CD4-positive, alpha-beta T cell (primary cell): ENCODE results near the gene TMEM131. TPM values are rescaled to one million over a fixed set of nuclear protein-coding genes. Genes with fewer than 3 reads are reported as not detected.
A peak's percentile ranks its signal among the peaks of the same experiment; 100 is the strongest.

Experiments
- ATAC-seq: fragments of 200-7000 bp; cut with Tn5 transposase; one replicate; pipeline ENCODE4 v1.10.0; 2022; ENCODE audit warnings: mild to moderate bottlenecking; ENCODE audit not compliant: poor library complexity
- CTCF ChIA-PET: fragments of 350-600 bp; sonication (Branson Sonifier 250); formaldehyde crosslinking; loops from one replicate; lab custom pipeline; 2021; ENCODE audit warnings: antibody characterized with exemption, inconsistent platforms; lab: Charles Lee
- POLR2A ChIA-PET: fragments of 350-600 bp; sonication (Branson Sonifier 250); formaldehyde crosslinking; loops from one replicate; lab custom pipeline; 2021; ENCODE audit warnings: antibody characterized with exemption, inconsistent platforms; lab: Charles Lee
- DNase-seq, 14 experiments: peaks; one replicate each; pipeline ENCODE4 v3.0.0-alpha.2; 2013 to 2020; ENCODE audit warnings: mixed read lengths in 2 of 14
- H3K27ac ChIP-seq, 2 donors: one replicate each; pipeline versions ENCODE4 v1.5.1 to v1.7.0; 2013; ENCODE audit warnings: low read length in 2 of 2, low read depth in 1 of 2, mild to moderate bottlenecking in 1 of 2
- H3K27me3 ChIP-seq, 2 experiments: 1 replicate in 1 of 2; 2 replicates in 1 of 2; pipeline versions ENCODE4 v1.6.1 to v1.7.0; 2013; ENCODE audit warnings: low read length in 2 of 2, control low read depth in 1 of 2, mild to moderate bottlenecking in 1 of 2, moderate library complexity in 1 of 2; ENCODE audit not compliant: insufficient read depth in 2 of 2, control insufficient read depth in 1 of 2
- H3K36me3 ChIP-seq: one replicate; pipeline ENCODE4 v1.6.1; 2013; ENCODE audit warnings: low read length, control low read depth; ENCODE audit not compliant: insufficient read depth
- H3K4me1 ChIP-seq: one replicate; pipeline ENCODE4 v1.6.1; 2013; ENCODE audit warnings: low read length, control low read depth; ENCODE audit not compliant: insufficient read depth
- H3K4me3 ChIP-seq: one replicate; pipeline ENCODE4 v1.5.1; 2013; ENCODE audit warnings: mild to moderate bottlenecking, low read length, moderate library complexity
- H3K9me3 ChIP-seq, 2 experiments: 1 replicate in 1 of 2; 2 replicates in 1 of 2; pipeline versions ENCODE4 v1.6.1 to v1.7.0; 2013; ENCODE audit warnings: low read length in 2 of 2, mild to moderate bottlenecking in 2 of 2, control low read depth in 1 of 2, moderate library complexity in 1 of 2; ENCODE audit not compliant: control insufficient read depth in 1 of 2, insufficient read depth in 1 of 2
- H3K27ac Mint-ChIP-seq: one replicate; pipeline ENCODE4 v1.8.0; 2020; ENCODE audit warnings: mixed read lengths
- H3K27me3 Mint-ChIP-seq: one replicate; pipeline ENCODE4 v1.8.0; 2021; ENCODE audit warnings: mixed read lengths
- H3K36me3 Mint-ChIP-seq: one replicate; pipeline ENCODE4 v1.8.0; 2021; ENCODE audit warnings: low read depth, mixed read lengths
- H3K4me1 Mint-ChIP-seq: one replicate; pipeline ENCODE4 v1.8.0; 2021; ENCODE audit warnings: low read depth, mixed read lengths
- H3K4me3 Mint-ChIP-seq: one replicate; pipeline ENCODE4 v1.8.0; 2020; ENCODE audit warnings: mild to moderate bottlenecking, mixed read lengths
- H3K9me3 Mint-ChIP-seq: one replicate; pipeline ENCODE4 v1.8.0; 2020; ENCODE audit warnings: mixed read lengths
- CTCF ChIP-seq: fragments of 200-600 bp; IDR thresholded peaks from one replicate; pipeline ENCODE4 v1.8.0; 2022; ENCODE audit warnings: antibody characterized with exemption, mild to moderate bottlenecking
- intact Hi-C, 2 experiments: fragments of 100-400 bp; cut with DNase I in 1 of 2; cut with micrococcal nuclease in 1 of 2; formaldehyde crosslinking; loops; one replicate each; pipeline versions ENCODE4 v1.15.1 to v1.9.0; 2023 to 2025; cut with DNase I, micrococcal nuclease
- total RNA-seq, 174 experiments: library from RNA in 2 of 174; stranded (reverse) in 2 of 174; gene quantifications; one replicate each; pipeline ENCODE4 v1.2.3 and lab custom pipeline; 2021 to 2026

The TMEM131 gene
- total RNA-seq, 2 experiments from 2014 or later = 29.2 to 33.6 TPM

GRCh38 chr2:97993926-97994325 lies 1.8 kb downstream of the TMEM131 start:
- peaks cover 59% of the 10 kb centered on the region for H3K4me1 Mint-ChIP-seq
- intact Hi-C loops = loop anchor here (5.0 to 10.0 kb wide), 7 partner anchors 37 to 1341 kb away; partner anchors contain the start of genes EIF5B (in 1 of the 2), LIPT1 (in 1 of the 2), LMAN2L (in 1 of the 2) and MITD1 (in 1 of the 2)
- no peak for DNase-seq
- peak overlapping the region; percentile 86 for H3K27ac Mint-ChIP-seq
- peaks cover 4% of the 10 kb centered on the region for H3K36me3 Mint-ChIP-seq
- peak overlapping the region; percentile 94 for H3K4me3 Mint-ChIP-seq
- ChIA-PET CTCF (no interaction called here), POLR2A (no interaction called here)
- ATAC-seq = no peak
- Histone ChIP-seq H3K36me3 (no peaks in the 10 kb centered on the region), H3K4me1 (peaks cover 17% of the 10 kb centered on the region), H3K27me3 (no peaks in the 10 kb centered on the region), H3K9me3 (no peaks in the 10 kb centered on the region), H3K4me3 (no peak overlapping the region), H3K27ac (no peak overlapping the region)
- TF ChIP-seq CTCF = no peak
- no peaks in the 10 kb centered on the region for H3K9me3 Mint-ChIP-seq
- H3K27me3 Mint-ChIP-seq = no peaks in the 10 kb centered on the region

GRCh38 chr2:97992836-97993825 lies 2.6 kb downstream of the TMEM131 start:
- H3K4me1 ChIP-seq = peaks cover 17% of the 10 kb centered on the region
- peak overlapping the region; percentile 86 for H3K27ac Mint-ChIP-seq
- CTCF ChIA-PET = no interaction called here

More at GRCh38 chr2:97992836-97993825, 2.6 kb downstream of the TMEM131 start:
- H3K36me3 Mint-ChIP-seq = peaks cover 4% of the 10 kb centered on the region
- H3K27me3 ChIP-seq = no peaks in the 10 kb centered on the region
- H3K4me3 Mint-ChIP-seq = peak overlapping the region; percentile 94
- peaks cover 4% of the 10 kb centered on the region for H3K9me3 Mint-ChIP-seq
- H3K4me1 Mint-ChIP-seq = peaks cover 67% of the 10 kb centered on the region
- TF ChIP-seq CTCF = no peak
- DNase-seq (no peak), ATAC-seq (no peak)
- H3K9me3 ChIP-seq = no peaks in the 10 kb centered on the region
- POLR2A ChIA-PET = no interaction called here
- H3K27ac ChIP-seq = no peak overlapping the region
- no peak overlapping the region for H3K4me3 ChIP-seq
- H3K36me3 ChIP-seq = no peaks in the 10 kb centered on the region
- intact Hi-C loops = loop anchor here (5.0 to 10.0 kb wide), 7 partner anchors 36 to 1342 kb away; partner anchors contain the start of genes EIF5B (in 1 of the 2), LIPT1 (in 1 of the 2), LMAN2L (in 1 of the 2) and MITD1 (in 1 of the 2)
- no peaks in the 10 kb centered on the region for H3K27me3 Mint-ChIP-seq
